ENCODE results near the gene RACGAP1.

Gene RACGAP1

DNA sequence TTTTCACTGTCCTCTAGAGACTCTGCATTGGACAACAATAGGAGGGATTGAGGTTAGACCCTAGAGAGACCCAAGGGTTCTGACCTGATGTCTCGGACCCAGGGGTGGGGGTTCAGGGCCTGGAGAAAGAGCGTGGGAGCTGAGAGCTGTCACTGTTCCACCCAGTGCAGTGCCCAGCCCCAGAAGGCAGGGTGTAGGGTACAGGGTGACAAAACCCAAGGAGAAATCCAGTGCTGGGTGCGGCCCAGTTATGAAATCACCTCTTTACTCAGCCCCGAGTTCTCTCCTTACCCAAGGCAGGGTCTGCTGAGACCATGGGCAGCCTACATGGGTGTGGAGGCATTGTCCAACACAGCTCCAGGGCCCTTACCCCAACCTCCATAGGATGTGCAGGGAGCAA lies 72.1 kb downstream of the RACGAP1 start:
- no peak for DNase-seq

GRCh38 chr12:49952391-49953055 lies 72.8 kb downstream of the RACGAP1 start:
- DNase-seq = no peak

DNA sequence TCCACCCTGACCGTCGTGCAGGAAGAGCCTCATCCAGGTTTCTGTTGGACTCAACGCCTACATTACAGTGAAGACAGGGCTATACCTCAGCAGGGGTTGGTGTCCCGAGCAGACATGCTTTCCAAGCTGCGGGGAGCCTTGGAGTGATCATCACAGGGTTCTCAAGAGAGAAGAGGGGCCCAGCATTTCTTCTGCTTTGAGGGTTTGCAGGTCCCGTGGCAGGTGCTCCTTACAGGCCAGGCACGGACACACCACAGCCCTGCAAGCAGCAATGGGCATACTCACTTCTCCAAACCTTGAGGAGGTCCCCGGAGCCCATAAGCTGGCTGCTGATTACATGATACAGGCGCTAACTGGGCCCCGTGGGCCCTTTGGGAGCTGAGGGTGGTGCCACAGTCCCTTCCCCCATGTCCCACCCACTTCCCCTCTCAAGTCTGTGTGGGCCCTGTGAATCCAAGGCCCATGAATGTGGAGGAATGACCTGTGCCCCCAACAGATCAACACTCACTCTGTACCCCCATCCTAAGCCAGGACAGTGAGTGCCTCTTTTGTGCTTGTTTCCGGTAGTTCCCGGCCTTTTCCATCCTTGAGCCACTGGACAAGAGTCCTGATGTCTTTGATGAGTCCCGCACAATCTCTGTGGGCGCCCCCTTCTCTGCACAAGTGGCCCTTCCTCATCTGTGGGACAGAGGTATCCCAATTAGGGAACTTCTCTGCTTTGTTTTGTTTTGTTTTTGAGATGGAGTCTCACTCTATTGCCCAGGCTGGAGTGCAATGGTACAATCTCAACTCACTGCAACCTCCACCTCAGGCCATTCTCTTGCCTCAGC lies 73.7 kb downstream of the RACGAP1 start:
- DNase-seq = no peak

DNA sequence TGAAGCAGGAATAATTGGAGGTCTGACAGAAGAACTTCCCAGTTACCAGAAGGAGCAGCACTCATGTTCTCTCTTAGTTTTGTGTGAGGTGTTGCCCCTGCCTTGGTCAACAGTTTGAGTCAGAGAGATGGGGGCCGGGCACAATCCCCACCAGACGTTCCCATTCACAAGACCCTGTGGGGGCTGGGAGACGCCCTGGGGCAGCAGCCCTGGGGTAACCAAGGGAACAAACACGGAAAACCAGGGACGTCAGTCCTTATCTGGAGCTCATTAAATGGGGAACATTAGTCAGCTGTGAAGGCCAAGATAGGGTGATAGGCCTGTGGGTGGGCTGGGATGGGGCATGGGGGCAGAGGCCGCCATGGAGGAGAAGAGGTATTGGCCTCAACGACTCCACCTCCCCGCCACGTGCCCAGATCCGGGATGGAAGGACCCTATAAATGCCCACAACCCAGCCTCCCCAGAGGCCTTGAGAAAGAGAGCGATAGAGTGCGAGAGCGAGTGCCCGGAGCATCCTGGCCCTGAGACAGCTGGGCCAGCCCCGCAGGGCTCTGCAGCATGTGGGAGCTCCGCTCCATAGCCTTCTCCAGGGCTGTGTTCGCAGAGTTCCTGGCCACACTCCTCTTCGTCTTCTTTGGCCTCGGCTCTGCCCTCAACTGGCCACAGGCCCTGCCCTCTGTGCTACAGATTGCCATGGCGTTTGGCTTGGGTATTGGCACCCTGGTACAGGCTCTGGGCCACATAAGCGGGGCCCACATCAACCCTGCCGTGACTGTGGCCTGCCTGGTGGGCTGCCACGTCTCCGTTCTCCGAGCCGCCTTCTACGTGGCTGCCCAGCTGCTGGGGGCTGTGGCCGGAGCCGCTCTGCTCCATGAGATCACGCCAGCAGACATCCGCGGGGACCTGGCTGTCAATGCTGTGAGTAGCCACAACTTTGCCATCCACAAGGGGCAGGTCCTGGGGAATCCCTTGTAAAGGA lies 74.7 kb downstream of the RACGAP1 start, which contains the start of gene AQP2:
AQP2 (plus strand) TSS at position 465 of the 979 bp plus-strand sequence; CDS start at position 559, 94 bp downstream.
- no peak for DNase-seq

GRCh38 chr12:49949866-49950265 lies 75.4 kb downstream of the RACGAP1 start:
- no peak for DNase-seq

GRCh38 chr12:49948866-49949845 lies 76.1 kb downstream of the RACGAP1 start:
- no peak for DNase-seq

DNA sequence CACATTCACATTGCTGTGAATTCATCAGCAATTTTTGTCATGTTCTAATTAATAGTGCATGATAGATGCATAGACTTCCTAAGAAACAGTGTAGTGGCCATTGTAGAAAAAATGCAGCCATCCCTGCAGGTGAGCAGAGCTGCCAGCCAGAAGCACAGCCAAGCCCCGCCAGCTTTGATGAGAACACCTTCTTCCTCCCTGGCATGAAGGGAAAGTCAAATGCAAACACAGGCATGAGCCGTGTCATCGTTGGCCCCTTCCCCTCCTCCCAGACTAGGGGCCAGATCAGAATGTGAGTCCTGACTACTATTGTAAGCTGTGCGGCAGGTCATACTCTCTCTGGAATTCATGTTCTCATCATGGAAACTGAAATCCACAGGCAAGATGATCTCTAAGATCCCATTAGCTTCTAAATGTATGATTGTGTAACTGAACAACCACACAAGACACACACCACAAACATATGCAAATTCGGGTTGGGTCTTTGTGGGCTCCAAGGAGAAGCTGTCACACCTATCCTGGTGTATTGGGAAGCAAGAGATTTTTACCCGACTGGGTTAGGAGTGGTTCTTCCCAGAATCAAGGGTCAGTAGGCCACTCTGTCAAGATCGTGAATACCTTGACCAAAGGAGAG lies 77.6 kb downstream of the RACGAP1 start:
- DNase-seq = no peak

GRCh38 chr12:49946497-49946896 lies 78.8 kb downstream of the RACGAP1 start:
- peak; percentile 4 for DNase-seq

GRCh38 chr12:49946086-49946485 lies 79.2 kb downstream of the RACGAP1 start:
- DNase-seq = no peak

DNA sequence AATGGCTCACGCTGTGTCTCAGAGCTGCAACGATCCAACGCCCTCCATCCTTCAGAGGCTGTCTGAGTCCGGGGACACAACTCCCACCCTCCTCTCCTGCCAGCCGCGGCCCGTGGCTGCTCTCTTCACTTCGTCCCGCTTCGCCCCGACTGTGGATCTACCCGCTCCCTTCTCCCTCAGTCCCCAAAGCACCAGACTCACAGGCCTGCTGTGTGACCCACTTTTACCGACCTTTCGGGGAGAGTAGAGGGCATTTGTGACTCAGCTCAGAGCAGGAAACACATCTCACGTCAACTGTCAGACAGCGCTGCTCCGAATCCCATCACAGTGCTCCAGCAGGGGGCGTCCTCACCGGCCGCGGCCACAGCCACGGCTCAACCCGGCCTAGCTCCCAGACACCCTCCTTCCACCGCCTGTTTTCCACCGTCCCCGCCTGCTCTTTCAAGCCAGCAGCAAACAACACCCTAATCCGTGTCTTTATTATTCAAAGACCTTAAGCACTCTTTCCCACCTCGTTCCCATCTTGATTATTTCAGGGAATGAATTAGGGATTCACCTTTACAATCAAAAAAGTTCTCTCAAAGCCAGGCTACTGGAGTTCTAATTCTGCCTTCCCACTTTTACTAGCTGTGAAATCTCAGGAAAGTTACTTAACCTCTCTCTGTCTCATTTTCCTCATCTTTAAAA lies 79.8 kb downstream of the RACGAP1 start:
- no peak for DNase-seq

- no peak for DNase-seq
These were observed 80.6 kb downstream of the RACGAP1 start for GRCh38 chr12:49944718-49945117.

- DNase-seq = no peak
These were observed 81.2 kb downstream of the RACGAP1 start for GRCh38 chr12:49944046-49944445.

DNA sequence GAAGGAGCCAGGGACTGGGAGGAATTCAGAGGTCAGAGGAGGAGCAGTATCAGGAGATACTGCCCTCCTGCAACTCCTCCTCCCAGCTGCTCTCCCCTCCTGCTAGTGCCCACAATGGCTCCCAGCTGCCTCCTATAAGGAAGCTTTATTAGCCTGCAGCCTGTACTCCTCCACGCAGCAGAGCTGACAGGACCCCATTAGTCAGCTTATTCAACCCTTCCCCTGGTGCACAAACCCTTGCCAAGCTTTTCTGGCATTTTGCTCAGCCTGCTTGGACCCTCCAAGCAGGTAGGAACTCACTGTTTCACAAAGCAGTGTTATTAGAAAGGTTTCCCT lies 81.7 kb downstream of the RACGAP1 start:
- DNase-seq = no peak

DNA sequence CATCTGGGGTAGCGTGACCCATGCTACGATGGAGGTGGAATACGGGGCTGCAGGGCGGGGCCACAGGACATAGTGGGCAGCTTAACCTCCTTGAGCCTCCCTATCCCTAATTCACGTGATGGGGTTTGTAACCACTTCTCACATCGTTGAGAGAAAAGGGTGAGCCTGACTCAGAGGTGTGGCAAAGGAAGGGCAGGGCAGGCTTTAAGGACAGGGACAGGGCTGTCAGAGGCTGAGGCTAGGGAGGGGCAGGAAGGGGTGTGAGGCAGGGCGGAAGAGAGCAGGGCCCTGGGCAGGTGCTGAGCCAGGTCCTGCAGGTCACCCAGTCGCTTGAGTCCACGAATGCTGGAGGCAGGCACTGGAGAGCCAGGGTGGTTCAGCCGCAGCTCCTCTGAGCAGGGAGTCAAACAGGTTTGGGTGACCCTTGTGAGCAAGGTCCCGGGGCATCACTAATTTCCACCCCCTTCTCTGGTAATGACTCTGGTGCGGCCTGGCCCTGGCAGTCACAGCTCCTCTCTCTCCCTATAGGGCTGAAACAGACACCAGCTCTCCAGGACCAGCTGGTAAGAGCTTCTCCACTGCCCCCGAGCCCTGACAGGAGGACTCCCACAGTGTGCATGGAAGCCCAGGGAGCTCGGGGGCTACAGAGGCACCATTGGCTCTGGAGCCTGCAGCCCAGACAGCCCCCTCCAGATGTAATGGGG lies 82.2 kb downstream of the RACGAP1 start:
- DNase-seq = no peak

GRCh38 chr12:49942512-49942893 lies 82.8 kb downstream of the RACGAP1 start:
- no peak for DNase-seq

DNA sequence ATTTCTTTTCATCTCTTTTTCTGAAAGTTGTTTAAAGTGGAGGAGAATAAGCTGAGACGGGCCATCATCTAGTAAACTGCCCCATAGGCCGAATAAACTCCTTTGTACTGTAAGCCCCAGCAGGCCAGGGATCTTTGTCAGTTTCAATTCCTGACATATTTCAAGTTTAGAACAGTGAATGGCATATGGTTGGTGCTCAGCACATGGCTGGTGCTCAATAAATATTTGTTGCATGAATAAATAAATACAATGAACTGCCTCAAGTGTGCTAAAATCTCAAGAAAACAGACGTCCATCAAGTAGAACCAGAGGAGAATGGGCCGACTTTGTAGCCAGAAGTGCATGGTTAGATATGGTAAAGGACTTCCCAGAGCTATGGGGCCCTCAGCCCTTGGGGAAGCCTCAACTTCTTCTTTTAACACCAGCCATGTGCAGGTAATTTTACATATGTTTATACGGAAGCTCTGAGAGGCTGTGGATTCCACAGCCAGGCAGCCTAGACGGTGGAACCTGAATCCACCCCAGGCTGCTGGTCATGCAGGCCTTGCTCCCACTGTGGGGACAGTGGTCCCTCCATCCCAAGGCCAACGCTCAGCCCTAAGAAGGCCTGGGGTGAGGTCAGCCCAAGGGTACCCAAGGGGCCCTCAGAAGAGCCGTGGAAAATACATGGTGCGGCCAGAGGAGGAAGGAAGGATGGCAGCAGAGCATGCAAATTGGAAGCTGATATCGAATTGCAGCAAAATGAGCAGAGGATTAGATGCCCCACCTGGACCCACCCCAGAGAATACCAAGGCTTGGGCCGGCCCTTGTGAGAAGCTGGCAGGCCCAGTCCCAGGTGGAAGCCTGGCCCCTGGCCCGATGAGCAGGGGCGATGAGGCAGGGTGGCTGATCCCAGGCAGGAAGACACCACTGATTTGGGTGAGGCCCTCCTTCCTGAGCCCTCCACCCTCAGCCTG lies 83.5 kb downstream of the RACGAP1 start:
- no peak for DNase-seq

GRCh38 chr12:49939707-49940106 lies 85.6 kb downstream of the RACGAP1 start:
- DNase-seq = no peak

DNA sequence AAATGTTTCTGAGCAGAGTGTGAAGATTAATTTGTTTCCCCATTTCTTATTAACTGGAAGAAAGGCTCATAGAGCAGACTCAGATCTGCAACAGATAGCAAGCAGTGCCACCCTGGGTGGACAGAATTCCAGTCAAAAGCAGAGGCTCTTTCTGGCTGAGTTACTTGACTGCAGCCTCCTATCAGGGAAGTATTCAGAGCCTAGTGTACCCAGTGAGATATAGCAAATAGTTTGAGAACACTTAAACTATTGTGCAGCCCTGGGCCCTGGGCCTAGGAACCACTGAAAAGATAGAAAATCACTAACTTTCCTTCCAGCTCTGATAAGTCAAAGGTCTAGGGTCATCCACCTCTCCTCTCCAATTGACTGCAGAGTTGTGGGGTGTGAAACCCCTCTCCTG lies 86.0 kb downstream of the RACGAP1 start:
- DNase-seq = no peak
